Activated T-cell treated with anti-CD3 and anti-CD28 coated beads, Interleukin-2, amount 50 U/mL, for 1 hour (primary cell): ENCODE data around the gene TMCO4.
"Not testable (repeated sequence)": the region's sequence is repeated elsewhere in the genome, so short reads cannot be mapped to it uniquely, and the experiment has no call there.

Experiments
- DNase-seq: peaks from one replicate; pipeline ENCODE4 v3.0.0-alpha.2; 2020

The TMCO4 gene

DNA sequence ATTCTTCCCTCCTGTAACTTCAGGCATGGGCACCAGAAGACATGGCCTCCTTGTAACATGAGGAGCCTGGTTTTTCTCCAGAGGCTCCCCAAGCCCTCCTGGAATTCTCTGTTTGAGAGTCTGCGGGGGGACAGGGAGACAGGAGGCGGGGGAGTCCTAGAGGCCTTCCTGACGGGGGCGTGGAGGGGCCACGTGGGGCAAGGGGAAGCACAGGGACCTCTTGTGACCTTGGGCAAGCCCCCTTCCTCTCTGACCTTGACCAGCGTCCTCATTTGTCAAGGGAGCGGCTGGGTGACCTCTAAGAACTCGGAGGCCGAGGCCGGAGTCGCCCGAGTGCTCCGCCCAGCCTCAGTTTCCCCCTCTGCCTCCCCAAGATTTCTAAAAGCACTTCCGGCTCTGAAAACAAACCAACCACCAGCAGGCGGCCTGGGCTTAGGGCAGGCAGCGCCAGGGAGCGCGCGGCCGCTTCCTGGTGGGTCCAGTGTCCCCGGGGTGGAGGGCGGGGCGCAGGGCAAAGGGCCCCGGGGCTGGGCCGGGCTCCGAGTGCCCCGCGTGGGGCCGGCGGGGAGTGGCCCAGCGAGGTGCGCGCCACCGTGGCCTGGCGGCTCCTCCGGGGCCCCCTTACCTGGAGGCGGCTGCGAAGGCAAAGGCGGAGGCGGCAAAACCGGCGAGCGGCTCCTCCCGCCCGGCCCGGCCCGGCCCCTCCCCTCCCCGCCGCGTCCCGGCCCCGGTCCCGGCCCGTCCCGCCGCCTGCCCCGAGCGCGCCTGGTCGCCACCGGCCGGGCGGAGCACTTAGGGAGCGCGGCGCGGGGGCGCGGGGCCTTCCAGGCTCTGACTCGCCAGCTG, at the start of gene TMCO4:
Gene TMCO4 (minus strand): TSS at position 687 of the 846 bp plus-strand sequence. CDS start 19,158 bp downstream, outside the sequence.
- DNase-seq = peak; percentile 59

DNA sequence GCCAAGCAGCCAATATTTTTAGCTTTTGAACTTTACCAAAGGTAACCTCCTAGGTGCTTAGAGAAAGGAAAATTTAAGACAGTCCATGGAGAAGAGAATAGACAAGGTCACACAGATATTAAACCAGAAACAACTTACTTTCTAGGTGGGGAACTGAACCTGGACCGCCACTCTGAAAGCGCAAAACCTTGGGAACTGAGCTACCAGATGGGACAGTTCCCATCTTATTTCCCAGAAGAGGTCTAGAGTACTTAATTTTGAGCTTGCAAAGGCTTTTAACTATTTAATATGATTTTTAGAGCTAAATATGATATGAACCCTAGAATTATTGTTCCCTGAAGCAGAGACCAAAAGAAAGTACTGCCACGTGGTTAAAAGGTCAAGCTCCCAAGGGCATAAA, 49.6 kb upstream of the TMCO4 start:
- not testable (repeated sequence) for DNase-seq

DNA sequence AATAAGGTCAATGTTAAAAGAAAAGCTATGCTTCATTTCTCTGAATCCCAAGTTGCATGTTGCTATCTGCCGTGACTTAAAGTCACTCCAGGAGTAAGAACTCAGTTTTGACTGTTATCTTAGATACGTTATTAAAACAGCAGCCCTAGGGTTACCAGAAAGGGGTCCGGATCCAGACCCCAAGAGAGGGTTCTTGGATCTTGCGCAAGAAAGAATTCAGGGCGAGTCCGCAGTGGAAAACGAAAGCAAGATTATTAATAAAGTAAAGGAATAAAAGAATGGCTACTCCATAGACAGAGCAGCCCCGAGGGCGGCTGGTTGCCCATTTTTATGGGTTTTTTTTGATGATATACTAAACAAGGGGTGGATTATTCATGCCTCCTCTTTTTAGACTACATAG, 47.6 kb upstream of the TMCO4 start:
- DNase-seq = not testable (repeated sequence)

DNA sequence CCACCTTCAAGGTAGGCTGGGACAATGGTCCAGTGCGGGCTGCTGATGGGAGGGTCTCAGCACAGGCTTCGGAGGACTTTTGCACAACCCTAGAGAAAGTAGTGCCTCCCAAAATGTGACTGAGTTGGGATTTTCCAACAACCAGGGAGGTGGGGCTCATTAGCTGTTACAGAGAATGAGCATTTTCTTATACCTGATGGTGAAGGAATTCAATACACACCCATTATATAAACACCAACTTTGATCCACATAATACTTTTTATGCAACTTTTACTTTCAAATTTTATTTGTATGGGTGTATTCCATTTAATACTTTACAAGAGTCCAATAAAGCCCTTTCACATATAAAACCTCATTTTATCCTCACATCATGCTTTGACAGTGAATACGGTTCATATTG, 46.6 kb upstream of the TMCO4 start:
- no peak for DNase-seq

DNA sequence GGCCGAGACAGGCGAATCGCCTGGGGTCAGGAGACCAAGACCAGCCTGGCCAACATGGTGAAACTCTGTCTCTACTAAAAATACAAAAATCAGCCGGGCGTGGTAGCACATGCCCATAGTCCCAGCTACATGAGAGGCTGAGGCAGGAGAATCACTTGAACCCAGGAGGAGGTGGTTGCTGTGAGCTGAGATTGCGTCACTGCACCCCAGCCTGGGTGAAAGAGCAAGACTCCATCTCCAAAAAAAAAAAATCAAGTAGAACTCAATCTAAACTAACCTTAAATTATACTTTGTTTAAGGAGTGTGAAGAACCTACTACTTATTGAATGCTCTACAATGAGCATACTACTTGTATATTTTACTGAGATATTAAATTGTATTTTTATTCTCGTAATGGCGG, 45.8 kb upstream of the TMCO4 start:
- no peak for DNase-seq

DNA sequence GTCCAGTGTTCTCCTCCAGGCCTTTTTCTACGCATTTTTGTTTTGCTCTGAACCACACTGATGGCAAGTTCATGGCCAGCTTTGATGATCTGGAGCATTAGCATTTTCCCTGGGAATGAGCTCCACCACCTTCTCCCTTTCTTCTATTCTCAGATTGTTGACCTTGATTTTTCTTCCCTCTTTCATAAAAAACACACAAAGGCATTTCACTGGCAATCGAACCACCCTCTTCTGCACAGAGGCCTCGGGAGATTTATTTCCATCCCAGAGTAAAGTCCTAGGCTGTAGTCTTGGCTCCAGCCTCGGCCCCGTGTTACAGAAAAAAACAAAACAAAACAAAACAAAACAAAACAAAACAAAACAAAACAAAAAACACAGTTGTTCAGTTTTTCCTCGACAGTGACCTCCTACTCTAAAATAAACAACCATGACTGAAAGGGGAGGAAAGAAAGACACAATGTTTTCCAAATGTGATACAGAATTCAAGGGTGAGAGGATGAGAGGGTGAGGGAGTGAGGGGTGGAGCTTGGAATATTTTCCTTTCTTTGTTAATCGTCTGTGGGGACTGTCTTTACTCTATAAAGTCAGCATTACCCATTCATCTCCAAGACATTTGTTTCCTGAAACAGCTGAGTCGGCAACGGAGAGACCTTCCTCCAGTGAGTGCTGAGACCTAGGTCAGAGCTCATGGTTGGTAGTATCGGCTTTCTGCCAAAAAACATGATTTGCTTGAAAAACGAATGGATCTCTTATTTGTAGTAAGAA, 45.2 kb upstream of the TMCO4 start:
- no peak for DNase-seq

DNA sequence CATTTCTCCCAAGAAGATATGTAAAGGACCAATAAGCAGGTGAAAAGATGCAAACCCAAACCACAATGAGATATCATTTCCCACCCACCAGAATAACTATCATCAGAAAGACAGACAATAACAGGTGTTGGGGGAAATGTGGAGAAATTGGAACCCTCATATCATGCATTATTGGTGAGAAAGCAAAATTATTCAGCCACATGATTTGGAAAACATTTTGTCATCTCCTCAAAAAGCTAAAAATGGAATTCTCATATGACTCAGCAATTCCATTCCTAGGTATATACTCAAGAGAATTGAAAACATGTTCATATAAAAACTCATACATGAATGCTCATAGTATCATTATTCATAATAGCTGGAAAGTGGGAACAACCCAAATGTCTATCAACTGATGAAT, 40.5 kb upstream of the TMCO4 start:
- no peak for DNase-seq

DNA sequence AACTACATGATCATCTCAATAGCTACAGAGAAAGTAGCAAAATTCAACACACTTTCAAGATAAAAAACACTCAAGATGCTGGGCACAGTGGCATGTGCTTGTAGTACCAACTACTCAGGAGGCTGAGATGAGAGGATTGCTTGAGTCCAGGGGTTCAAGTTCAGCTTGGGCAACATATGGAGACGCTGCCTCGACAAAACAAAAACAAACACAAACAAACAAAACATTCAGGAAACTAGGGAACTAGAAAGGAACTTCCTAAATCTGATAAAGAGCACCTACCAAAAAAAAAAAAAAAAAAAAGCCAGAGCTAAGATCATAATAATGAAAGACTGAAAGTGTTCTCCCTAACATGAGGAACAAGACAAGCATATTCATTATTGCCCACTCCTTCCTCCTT, 38.1 kb upstream of the TMCO4 start:
- no peak for DNase-seq

DNA sequence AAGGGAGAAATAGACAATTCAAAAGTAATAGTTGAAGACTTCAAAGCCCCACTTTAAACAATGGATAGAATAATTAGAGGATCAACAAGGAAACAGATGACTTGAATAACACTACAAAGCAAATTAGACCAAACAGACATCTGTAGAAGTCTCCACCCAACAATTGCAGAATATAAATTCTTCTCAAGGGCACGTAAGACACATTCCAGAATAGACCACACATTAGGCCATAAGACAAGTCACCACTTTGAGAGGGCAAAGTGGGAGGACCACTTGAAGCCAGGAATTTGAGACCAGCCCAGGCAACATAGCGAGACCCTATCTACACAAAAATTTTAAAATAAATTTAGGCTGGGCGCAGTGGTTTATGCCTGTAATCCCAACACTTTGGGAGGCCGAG, 35.9 kb upstream of the TMCO4 start:
- DNase-seq = no peak

DNA sequence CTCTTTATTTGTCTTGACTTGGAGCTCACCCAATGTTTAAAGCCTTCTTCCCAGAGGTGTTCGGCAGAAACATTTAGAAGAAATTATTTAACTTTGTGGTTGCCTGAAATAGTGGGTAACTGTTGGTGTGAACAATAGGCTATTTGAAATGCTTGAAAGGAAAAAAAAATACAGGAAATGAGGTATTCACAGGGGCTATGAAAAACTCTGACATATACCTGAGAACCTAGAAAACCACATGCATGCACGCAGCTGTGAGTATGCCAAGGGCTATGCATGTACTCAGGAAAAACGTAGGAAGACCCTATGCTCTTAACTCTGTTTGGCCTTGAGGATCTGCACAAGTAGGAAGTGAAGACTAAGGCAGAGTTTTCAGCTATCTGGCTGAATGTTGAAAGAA, 31.7 kb upstream of the TMCO4 start:
- DNase-seq = no peak

DNA sequence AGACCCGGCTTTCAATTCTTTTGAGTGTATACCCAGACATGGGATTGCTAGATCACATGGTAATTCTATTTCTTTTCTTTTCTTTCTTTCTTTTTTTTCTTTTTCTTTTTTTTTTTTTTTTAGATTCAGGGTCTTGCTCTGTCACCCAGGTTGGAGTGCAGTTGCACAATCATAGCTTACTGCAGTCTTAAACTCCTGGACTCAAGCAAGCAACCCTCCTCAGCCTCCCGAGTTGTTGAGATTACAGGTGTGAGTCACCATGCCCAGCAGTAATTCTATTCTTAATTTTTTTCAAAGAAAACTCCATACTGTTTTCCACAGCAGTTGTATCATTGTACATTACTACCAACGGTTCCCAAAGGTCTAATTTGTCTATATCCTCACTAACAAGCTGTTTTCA, 28.8 kb upstream of the TMCO4 start:
- no peak for DNase-seq

DNA sequence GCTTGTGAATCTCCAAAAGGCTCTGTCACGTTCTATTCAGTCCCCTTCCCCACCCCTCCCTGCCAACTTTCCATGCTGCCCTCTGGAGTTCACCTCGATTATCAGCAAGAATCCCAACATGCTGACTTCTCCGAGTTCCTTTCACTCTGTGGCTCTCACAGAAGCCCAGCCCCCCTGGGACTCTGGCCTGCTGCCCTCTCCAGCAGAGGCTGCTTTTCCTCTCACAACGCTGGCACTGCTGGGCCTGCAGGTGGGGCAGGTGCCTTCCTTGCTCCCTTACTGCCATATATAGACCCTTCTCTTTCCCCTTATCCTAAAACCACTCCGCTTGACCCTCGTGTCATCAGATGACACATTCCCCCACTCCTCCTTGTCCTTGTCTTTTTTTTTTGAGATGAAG, 25.6 kb upstream of the TMCO4 start:
- no peak for DNase-seq

DNA sequence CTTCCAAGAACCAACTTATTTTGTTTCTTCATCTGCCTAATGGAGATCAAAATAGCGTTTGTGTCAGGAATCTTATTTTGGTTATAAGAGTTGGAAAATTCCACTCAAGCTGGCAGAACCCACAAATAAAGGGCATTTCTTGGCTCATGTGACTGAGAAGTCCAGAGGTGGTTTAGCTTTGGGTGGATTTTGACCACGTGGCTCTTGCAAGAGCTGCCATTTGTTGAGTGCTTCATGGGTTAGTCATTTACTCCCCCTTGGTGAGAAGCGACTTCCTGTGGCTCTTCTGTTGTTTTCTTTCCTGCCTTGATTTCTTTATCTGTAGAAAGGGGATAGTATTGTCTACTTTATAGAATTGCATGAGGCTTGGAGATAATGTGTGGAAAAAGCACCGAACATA, 24.8 kb upstream of the TMCO4 start:
- no peak for DNase-seq

DNA sequence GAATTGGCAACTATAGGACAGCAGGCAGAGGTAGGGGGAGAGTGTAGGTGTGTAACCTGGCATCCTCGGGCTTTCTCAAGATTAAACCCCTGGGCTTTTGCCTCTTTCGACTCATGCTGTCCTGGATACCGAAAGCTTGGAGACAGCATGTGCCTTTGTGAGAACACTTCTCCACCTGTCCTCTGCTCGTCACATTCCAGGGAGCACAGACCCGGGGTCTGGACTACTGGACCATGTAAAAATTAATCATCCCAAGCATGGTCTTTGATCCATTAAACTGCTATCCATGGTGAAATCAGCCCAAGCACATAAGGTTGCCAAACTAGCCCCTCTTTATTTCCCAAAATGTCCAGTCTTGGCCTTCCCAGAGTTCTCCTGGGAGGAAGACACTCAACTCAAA, 24.3 kb upstream of the TMCO4 start:
- no peak for DNase-seq

DNA sequence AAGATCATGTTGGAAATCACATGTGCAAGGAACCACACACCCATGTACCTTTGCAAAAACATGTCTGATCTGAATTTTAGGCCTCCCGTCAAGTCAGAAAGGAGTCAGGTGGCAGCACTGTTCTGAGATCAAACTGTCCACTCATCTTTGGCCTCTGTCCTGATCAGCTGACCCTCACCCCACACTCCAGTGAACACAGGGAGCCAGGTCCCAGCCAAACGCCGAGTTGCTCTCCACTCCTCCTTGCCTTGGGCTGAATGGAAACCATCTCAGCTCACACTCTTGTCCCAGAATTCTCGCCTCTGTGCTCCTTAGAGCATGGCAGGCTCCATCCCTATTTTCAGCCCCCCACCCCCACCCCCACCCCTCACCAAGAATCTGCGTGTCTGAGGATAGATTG, 20.0 kb upstream of the TMCO4 start:
- DNase-seq = no peak

DNA sequence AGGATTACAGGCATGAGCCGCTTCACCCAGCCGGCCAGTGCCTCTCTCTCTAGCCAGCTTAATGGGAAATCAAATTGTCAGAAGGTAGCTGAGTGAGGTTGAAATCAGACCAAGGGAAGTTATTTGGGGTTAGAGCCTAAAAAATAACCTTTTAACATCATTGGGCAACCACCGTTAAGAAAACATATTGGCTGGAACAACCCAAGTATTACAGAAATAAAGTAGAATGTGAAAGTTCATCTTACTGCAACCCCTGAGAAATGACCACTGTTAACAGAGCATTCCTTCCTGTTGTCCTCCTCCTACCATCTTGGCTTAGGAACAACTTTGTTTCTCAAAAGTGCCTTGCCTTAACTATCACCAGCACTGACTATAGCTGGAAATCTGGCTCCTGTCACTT, 18.6 kb upstream of the TMCO4 start:
- no peak for DNase-seq

DNA sequence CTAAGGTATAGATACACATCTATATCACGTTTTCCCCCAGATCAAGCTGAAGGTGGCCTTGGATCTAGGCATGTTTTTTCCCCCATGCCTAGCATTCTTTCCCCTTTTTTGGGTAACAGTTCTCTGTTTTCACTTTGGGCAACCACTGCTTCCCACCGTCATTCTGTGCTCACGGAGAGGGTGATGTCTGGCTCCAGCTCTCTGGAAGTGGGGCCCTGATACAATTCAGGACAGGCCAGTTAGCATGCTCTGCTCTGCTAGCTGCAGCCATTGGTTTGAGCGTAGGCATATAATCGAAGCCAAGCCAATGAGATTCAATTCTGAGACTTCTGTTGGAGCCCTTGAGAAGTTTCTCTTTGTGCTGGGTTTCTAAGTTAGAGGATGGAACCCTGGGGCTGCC, 17.4 kb upstream of the TMCO4 start:
- DNase-seq = no peak

DNA sequence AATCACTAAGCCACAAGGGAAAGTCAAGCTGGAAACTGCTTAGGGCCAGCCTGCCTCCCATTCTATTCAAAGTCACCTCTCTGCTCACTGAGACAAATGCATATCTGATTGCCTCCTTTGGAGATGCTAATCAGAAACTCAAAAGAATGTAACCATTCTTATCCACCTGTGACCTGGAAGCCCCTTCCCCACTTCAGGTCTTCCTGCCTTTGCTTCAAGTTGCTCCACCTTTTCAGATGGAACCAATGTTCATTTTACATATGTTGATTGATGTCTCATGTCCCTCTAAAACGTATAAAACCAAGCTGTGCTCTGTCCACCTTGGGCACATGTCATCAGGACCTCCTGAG, 17.0 kb upstream of the TMCO4 start:
- not testable (repeated sequence) for DNase-seq

DNA sequence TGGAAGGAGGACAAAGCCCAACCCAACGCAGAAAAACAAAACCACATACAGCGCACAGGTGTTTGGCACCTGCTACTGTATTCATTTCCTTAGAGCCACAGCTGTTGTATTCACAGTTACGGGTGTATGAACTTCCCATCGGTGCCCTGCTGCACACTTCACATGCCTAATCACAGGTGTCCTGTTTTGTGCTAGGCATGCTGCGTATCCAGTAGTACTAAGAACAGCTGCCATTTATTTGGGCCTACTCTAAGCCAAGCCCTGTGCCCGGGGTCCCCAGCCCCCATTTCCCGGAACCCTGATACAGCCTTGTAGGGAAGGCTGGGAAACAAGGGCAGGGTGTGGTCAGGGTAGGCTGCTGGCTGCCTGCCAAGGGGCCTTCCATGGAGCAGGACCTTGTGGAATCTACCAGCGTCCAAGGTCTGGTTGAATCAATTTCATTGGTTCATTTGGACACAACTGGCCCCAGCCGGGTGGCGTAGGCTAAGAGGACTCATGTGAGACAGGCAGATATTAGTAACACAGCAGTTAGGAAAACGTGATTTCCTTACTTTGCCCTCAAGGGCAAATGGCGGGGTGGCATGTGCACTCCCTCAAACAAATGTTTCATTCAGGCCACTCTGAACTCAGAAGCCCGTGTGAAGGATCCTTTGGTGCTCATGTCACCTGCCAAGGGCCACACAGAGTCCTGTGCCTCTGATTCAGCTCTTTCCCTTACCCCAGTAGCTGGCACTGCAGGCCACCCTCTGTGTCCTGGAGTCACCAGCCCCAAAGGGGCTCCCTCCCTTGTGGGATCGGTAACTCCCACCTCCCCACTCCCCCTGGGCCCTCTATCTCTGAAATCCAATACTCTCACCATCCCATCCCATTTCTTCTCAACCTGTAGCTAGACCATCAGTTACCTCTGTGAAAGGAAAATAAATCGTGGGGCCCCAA, 16.4 kb upstream of the TMCO4 start:
- no peak for DNase-seq

DNA sequence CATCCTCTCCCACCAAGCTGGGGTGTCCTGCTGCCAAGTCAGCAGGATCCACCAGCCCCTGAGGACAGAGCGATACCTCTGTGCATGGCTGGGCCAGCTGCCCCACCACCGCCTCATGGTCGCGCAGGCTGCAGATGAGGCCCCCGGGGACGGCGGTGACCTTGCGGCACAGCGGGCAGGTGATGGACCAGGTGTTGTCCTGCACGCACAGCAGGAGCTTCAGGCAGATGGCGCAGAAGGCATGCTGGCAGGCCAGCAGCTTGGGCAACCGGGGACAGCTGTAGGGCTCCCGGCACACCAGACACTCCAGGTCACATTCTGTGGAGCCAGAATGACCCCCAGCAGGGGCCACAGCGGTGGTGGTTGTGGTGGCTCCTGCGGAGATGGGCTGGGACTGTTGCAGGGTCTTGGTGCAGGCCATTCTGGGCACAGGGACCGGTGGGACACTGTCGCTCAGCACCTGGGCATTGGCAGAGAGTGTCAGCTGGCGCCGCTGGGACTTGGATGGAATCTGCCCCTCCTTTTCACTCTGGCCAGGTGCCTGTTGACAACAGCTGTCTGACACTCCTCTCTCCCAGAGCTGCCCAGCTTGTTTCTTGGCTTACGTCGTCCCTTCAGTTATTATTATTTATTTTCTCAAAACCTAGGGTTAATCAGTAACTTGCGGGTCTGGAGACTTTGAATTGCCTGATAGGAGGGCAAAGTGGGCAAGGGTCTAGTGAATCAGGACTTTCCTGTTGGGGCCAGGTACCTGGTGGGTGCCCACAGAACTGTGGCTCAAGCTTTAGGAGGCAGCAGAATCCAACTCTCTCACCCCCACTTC, 15.2 kb upstream of the TMCO4 start, which contains the start of gene RNF186:
Gene RNF186 (minus strand): TSS at position 603 of the 823 bp plus-strand sequence. CDS start 182 bp downstream, at position 421.
- DNase-seq = no peak

DNA sequence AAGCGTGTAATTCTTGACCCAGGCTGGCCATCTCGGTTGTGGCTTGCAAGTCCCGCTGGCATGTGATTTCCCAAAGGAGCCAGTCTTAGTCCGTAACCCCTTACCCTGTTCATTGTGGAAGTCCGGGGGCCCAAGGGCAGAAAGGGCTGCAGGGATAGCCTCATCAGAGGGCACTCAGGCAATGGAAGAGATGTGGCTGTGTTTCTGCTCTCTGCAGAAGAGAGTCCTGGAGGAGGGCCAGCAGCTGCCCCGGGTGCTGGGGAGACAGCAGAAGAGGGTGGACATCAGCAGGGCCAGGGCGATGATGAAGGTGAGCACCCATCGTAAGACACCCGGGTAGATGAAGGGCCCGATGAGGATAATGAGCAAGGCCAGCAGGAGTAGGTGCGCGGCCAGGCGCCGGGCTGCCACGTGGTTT, 14.5 kb upstream of the TMCO4 start:
- DNase-seq = no peak

DNA sequence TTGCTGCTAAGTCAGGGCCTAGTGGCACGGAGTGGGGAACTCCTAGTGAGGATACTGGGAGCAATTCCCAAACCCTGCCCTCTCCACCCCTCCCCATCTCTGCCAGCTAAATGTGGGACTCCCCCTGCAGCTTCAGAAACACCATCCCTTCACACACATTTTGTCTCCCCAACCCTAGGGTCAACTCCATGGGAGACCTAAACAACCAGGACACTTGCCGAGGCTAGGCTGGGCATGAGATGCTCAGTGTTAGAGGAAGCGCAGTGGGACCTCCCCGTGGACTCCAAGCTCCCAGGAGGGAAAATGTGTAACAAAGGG, 13.9 kb upstream of the TMCO4 start:
- no peak for DNase-seq
